ENCODE measurements around the gene ESRRB. TPM values are rescaled to one million over a fixed set of nuclear protein-coding genes. Genes with fewer than 3 reads are reported as not detected.

ESRRB gene
- total RNA-seq, 1 donor from 2014 or later = not detected

GRCh38 chr14:76446486-76446885, 70.5 kb downstream of the ESRRB start:
- no peak for DNase-seq (ENCODE audit: low read depth)

DNA sequence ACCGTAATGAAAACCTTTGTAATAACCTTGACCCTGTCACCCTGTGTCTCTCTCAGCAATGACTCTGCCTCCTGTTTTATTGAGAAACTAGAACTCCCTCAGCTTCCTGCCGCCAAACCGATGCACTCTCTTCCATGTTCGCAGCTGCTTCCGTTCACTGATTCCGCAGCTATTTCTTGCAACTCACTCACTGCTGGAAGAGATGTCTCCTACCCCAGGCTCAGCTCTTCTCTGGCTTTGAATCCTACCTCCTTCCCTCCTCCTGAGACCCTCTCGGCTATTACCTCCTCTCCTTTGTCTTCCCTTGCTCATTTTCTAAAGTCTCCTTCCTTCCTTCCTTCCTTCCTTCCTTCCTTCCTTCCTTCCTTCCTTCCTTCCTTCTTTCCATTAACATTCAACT, 71.0 kb downstream of the ESRRB start:
- no peak for DNase-seq (ENCODE audit: low read depth)

- DNase-seq (ENCODE audit: low read depth) = no peak
Observed at GRCh38 chr14:76450476-76450875, 74.5 kb downstream of the ESRRB start.

GRCh38 chr14:76456200-76456599, 80.3 kb downstream of the ESRRB start:
- DNase-seq (ENCODE audit: low read depth) = peak; percentile 48

DNA sequence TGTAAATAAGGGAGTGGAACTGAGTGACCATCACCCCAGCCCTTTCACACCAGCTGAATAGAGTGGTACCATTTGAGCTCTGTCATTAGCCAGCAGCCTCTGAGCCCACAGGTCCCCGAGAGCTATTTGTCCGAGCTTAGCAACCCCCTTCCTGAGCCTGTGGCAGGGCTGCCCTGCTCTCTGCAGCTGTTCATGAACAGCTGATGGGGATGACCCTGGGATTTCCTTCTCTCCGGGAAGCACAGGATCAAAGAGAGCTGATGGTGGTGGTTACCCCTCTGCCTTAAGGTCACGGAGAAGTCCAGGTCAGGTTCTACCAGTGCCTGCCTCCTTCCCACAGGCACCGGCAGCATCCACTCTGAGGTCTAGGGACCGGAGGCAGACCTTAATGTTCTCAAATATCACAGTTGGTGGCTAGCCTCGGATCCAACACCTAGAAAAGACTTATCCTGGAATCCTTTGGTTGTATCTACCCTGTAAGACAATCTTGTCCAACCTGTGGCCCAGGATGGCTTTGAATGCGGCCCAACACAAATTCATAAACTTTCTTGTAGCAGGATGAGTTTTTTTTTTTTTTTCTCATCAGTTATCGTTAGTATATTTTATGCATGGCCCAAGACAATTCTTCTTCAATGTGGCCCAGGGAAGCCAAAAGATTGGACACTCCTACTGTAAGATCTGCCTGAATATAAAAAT, 81.1 kb downstream of the ESRRB start:
- DNase-seq (ENCODE audit: low read depth) = peak; percentile 93

- no peak for DNase-seq (ENCODE audit: low read depth)
Observed at GRCh38 chr14:76457841-76458240, 81.9 kb downstream of the ESRRB start.

DNA sequence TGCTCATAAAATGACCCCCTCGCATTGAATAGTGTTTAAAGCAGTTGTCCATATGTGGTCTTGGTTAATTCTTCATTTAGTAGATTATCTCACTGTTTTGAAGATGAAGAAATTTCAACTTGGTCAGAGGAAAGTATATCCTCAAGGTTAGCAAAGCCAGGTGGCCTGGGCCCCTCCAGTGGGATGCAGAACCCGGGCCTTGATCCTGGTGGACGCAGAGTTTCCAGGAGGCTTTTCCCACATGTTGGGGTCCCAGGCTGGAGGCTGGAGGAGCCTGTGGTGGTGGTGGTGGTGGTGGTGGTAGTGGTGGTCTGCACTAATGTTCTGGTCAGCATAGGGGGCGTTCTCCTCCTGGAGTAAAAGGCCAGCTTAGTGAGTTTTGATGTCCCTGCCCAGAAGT, 85.9 kb downstream of the ESRRB start:
- DNase-seq (ENCODE audit: low read depth) = no peak

- DNase-seq (ENCODE audit: low read depth) = no peak
Observed at GRCh38 chr14:76462330-76462729, 86.4 kb downstream of the ESRRB start.

DNA sequence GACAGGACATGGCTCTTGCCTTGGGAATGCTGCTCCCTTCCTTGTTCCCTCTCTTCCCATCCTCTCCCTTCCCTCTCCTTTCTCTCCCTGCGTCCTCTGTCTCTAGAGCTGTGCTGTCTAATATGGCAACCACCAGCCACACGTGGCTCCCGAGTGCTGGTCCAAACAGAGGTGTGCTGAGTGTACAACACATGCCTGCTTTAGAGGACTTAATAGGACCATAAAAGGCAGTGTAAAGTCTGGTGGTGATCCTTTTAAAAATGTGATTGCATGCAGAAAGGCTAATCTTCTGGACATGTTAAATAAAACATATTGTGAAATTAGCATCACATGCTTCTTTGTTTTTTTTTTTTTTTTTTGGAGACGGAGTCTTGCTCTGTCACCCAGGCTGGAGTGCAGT, 87.2 kb downstream of the ESRRB start:
- no peak for DNase-seq (ENCODE audit: low read depth)

DNA sequence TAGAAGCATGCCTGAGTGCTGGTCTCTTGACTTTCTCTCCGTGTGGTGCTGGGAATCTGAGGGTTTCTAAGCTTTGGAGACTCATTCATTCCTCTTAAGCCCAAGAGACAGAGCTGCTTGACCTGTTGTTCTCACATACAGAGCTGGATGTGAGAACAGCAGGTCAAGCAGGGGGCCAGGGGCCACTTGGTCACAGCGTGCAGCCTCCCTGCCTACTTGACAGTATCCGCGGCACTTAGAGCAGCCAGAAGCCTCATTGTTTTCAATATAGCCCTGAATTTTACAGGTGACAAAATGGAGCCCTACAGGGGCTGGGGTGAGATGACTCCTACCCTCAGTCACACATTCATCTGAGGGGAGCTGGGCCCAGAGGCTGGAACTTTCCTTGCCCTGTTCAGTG, 88.9 kb downstream of the ESRRB start:
- no peak for DNase-seq (ENCODE audit: low read depth)

DNA sequence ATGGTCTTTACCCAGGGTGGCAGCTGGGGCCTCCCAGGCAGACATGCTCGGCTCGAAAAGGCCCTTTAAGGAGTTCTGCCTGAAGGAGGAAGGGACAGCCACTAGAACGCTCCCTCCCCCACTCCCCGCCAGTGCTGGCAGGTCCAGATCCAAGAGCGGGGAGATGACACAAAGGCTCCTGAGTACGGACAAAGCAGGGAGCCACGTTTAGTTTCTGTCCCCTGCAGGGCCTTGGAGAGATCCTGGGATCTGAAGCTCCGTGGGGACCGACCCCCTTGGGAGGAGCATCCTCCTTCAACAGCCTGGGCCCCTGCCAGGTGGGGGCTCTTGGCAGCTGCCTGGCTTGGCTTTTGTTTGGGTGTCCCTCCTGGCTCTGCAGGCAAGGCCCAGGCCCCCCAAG, 89.7 kb downstream of the ESRRB start:
- no peak for DNase-seq (ENCODE audit: low read depth)

GRCh38 chr14:76467711-76468155, 91.8 kb downstream of the ESRRB start:
- no peak for DNase-seq (ENCODE audit: low read depth)

DNA sequence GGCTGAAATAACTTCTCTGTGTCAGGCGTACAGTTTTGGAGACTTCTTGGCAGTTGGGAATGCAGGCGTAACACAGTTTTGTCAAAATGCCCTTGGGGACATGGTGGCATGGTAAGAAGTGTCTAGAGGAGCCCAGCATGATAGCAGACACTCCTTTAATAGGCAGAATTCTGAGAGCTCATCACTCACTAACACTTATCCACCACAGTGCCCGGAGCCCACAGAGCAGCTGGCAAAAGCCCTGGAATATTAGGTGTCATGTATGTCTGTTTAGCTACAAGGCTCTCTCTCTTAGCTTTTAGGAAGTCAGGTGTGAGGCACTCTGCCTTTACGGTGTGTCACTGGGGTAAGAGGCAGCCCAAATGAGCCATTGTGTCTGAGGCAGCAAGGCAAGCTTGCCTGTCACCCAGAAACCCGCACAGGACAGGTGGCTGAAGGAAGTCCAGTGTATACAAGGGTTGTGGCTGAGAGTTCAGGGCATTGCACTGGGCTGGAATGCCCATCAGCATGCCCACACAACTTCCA, 96.3 kb downstream of the ESRRB start:
- peak; percentile 83 for DNase-seq (ENCODE audit: low read depth)

GRCh38 chr14:76473481-76474263, 97.7 kb downstream of the ESRRB start:
- peak; percentile 86 for DNase-seq (ENCODE audit: low read depth)

DNA sequence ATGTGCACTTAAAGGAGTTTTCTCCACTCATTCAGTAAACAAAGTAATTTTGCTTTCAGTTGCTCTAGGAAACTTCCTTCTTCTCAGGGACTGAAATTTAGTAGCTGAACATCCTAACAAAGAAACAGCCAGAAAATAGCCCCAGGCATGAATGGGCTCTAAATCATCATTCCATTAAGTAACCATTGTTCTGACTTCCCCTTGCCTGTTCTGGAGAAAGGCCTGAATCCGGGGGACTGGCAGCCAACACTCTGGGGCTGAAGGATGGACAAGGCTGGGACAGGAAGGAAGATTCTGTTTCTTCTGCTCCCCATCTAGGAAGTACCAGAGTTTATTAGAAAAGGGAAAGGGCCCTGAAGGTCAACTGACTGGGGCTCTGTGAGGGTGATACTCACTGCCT, 104.5 kb downstream of the ESRRB start:
- no peak for DNase-seq (ENCODE audit: low read depth)

- DNase-seq (ENCODE audit: low read depth) = no peak
Observed at GRCh38 chr14:76484355-76484754, 108.4 kb downstream of the ESRRB start.

DNA sequence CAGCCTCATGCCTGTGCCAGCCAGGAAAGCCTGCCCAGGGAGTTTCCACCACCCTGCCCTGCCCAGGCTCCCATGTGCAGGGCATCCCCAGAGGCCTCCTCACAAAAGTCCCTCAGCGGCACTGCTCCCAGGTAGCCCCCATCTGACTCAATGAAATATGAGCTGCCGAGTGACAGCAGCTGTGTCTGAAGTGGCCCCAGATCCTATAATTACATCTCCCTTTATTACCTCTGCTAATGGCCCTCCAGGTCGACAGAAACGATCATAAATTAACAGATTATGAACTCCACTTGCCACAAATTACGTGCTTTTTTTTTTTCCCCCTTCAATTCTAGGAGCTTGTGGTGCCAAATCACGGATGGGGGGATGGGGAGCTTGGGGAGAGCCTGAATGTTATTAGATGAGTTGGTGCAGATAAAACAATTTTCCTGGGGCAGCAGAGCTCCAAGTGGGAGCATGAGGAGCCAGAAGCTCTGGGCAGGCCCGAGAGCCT, 110.4 kb downstream of the ESRRB start:
- DNase-seq (ENCODE audit: low read depth) = peak; percentile 59

- DNase-seq (ENCODE audit: low read depth) = no peak
Observed at GRCh38 chr14:76488551-76488950, 112.6 kb downstream of the ESRRB start.

- DNase-seq (ENCODE audit: low read depth) = no peak
Observed at GRCh38 chr14:76489667-76490066, 113.7 kb downstream of the ESRRB start.

- DNase-seq (ENCODE audit: low read depth) = no peak
Observed at GRCh38 chr14:76490111-76490510, 114.2 kb downstream of the ESRRB start.

DNA sequence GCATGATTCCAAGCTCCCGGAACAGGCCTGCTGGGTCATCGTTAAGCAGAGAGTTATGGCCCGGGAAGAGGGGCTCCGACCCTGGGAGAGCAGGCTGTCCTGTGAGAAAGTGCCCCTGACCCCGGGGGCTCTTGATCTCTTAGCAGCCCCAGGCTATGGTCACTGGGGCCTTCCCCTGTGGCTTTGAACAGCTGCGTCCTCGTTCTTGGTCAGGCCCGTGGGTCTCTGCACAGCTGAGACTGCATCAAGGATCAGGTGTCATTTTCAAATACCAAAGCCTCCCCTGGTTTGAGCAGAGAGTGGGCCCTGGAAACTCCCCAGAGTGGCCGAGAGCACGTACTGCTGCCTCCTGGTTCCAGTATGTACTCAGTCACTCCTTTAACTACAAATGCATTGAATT, 114.8 kb downstream of the ESRRB start:
- DNase-seq (ENCODE audit: low read depth) = peak; percentile 86

DNA sequence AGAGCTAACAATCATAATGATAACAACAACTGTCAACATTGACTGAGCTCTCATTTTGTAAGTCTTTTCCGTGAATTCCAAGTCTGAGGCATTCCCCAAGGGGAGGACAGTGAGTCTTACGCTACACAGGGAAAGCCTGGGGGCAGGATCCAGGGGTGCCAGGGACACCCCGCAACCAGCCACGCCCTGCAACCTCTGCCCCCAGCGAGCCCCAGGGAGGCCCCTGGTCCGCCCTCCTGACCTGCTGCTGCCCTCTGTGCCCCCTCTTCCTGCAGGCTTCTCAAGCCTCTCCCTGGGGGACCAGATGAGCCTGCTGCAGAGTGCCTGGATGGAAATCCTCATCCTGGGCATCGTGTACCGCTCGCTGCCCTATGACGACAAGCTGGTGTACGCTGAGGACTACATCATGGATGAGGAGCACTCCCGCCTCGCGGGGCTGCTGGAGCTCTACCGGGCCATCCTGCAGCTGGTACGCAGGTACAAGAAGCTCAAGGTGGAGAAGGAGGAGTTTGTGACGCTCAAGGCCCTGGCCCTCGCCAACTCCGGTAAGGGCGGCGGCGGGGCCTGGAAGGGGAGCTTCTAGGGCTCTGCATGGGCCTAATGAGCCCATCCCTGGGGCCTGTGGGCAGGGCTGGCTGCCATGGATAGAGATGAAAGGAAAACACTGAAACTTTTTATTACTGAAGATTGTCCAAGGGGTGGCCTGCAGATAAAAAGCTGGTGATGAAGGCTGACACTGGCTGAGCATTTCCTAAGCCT, 115.4 kb downstream of the ESRRB start:
- DNase-seq (ENCODE audit: low read depth) = no peak
